ENCODE data around the gene TMTC2.
"Not testable (repeated sequence)": the region's sequence is repeated elsewhere in the genome, so short reads cannot be mapped to it uniquely, and the experiment has no call there.

TMTC2 gene

DNA sequence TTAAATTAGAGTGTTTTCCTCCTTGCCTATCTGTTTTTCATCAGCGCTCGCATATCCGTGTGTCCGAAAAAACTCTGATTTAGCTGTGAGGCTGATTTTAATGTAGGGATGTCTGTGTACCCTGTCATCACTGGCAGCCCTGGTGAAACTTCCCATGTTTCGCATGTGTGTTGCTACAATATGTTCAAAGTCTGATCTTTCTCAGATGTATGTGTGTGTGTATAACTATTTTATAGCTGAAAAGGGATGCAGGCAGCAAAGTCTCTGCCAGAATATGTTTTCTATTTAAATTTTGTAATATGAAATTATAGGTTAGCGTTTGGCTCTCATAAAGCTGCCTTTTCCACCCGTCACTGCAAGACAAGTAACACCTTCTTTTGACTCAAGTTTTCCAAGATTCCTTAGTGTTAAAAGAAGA is 154.8 kb downstream of the TMTC2 start:
- DNase-seq (ENCODE audit: low read depth in 2 of 2) = no peak

DNA sequence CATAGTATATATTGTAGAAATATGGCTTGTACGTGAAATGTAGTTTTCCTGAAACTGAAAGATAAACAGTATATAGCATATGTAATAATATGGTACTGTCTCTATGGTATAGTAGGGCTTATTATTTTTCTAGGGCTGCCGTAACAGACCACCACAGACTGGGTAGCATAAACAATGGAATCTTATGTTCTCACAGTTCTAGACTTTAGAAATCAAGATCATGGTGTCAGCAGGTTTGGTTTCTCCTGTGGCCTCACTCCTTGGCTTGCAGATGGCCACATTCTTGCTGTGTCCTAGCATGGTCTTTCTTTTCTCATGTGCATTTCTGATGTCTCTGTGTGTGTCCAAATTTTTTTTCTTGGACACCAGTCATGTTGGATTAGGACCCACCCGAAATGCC is 155.8 kb downstream of the TMTC2 start:
- DNase-seq (ENCODE audit: low read depth in 2 of 2) = no peak

DNA sequence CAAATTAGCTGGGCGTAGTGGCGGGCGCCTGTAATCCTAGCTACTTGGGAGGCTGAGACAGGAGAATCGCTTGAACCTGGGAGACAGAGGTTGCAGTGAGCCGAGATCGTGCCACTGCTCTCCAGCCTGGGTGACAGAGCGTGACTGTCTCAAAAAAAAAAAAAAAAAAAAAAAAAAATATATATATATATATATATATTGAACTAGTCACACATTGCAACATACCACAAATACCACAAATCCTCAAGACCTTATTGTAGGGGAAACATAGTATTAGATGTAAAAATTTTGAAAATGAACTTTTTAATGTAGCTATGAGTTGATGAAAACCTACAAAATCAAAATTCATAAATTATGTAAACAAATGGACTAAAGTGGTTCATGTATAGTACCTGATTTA is 158.4 kb downstream of the TMTC2 start:
- DNase-seq (ENCODE audit: low read depth in 2 of 2) = not testable (repeated sequence)

DNA sequence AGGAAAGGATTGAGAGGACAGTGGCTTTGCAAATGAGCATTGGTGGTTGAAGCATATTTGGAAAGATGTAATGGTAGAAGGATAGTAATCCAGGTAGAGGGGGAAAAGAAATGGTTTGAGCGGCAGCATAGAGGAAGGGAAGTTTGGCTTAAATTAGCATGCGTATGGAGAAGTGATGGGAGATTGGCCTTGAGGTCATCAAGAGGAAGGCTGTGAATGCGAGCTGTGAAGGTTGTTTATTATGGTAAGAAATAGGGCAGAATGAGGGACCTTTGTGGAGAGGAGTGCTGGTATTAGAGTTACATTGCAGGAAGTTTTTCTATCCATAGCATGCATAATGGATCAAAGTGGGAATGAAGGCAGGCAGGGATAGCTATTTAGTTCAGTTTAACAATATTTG is 162.1 kb downstream of the TMTC2 start:
- DNase-seq (ENCODE audit: low read depth in 2 of 2) = no peak

DNA sequence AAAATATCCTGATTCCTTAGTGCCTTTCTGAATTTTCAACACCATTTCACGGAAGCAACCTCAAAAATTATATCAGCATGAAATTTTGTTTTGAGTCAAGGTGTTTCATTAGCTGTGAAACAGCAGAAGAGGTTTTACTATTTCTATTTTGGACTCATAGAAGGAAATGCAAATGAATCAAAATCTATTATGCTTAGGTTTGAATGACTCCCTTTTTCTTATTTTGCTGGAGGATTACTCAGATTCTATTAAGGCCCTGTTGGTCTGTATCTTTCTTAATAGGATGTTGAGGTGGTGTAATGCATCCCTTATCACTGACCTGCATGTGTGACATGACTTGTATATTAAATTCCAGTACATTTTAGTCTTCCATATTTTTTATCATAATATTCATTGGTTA is 165.8 kb downstream of the TMTC2 start:
- DNase-seq (ENCODE audit: low read depth in 2 of 2) = no peak

DNA sequence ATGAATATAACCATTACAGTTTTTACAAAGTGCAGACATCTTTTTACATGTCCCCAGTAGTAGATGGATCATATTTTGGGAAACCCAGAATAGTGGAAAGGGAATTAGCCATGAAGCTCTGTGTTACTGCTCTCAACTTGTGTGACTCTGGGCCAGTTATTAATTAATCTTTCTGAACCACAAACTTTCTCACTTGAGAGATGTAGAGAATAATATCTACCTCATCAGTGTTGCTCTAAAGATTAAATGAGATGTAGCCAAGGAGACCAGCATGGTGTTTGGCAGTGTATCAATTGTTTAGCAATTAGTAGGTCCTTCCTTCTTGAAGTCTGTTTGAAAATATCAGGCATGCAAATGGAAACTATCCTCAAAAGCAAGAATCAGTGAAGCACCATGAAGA is 169.2 kb downstream of the TMTC2 start:
- no peak for DNase-seq (ENCODE audit: low read depth in 2 of 2)

DNA sequence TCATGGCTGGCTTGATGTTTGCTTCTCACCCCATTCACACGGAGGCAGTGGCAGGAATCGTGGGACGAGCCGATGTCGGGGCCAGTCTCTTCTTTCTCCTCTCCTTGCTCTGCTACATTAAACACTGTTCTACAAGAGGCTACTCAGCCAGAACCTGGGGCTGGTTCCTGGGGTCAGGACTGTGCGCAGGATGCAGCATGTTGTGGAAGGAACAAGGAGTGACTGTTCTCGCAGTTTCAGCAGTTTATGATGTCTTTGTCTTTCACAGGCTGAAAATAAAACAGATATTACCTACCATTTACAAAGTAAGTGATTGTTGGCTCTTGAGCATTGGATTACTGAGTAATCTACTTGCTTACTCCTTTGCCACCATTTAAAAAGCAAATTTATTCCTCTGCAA is 170.6 kb downstream of the TMTC2 start:
- no peak for DNase-seq (ENCODE audit: low read depth in 2 of 2)

DNA sequence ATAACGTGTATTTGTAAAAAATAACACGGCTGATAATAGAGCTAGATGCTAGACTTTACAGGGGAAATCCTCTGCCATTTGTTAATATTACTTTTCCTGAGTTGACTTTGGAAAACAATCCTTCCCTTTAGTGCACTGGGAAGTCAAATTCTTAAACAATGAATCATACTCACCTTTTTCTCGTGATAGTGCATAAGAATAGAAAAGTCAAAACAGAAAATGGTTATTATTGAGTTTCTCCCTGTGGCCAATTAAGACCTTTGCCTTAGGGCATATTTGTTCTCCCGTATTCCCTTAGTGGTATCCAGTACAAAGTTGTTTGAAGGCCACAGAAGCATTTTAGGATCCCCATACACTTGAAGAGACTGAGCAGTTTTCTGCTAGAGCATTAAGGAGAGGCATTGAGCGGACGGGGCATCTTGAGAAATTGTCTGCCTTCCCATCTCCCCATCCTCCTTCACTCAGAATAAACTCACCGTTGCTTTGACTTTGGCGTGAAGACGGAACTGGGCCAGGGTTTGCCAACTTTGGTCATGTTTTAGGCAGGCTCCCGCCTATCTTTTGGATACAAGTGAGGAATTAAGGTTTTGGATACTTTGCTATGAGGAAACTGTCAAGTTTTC is 171.3 kb downstream of the TMTC2 start:
- no peak for DNase-seq (ENCODE audit: low read depth in 2 of 2)

DNA sequence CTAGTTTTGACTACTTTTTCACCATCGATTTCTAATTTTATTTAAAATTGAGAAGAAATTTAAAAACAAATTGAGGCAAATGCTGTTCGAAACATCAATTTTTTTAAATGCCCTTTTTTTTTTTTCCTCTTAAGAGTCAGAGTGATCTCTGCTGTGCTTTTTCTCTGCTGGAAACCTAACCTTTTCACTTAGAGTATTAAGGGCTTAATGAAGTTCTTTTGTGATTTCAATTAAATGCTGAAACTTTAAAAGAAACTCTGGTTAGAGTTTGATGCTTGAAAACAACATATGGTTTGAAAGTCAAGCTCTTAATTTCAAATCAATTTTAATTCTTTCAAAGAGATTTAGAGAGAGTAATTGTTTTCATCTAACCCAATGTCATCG is 171.8 kb downstream of the TMTC2 start:
- DNase-seq (ENCODE audit: low read depth in 2 of 2) = no peak

DNA sequence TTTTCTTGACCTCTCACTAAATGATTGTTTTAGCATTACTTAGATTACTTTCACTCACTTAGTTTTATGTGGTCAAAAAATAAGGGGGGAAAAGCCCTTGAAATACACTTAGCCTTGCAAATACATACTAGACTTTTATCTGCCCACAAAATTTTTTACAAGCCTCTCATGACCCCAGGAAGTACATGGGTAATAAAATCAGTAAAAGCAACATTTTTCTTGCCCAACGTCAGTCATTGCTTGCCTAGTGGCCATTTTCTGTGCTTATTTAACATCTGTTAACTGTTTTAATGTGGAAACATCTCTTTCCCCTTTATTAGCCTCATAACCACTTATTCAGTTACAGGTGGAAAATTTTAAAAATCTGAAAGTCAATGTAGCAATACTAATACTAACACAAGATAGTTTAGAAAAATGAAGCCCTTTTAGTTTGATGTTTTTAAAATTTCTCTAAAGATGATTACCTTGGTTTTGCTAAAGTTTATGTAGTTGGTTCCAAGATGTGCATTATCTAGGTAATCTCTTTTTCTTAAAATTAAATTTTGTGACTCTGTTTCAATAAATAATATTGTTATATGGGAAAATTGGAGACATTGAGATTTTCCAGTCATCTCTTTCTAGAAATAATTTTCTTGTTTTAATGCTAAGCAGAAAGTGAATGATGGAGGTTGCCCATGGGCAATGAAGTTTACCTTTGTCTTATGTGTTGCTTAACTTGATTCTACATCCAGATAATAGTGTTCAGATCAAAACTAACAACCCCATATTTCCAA is 175.5 kb downstream of the TMTC2 start:
- DNase-seq (ENCODE audit: low read depth in 2 of 2) = no peak

DNA sequence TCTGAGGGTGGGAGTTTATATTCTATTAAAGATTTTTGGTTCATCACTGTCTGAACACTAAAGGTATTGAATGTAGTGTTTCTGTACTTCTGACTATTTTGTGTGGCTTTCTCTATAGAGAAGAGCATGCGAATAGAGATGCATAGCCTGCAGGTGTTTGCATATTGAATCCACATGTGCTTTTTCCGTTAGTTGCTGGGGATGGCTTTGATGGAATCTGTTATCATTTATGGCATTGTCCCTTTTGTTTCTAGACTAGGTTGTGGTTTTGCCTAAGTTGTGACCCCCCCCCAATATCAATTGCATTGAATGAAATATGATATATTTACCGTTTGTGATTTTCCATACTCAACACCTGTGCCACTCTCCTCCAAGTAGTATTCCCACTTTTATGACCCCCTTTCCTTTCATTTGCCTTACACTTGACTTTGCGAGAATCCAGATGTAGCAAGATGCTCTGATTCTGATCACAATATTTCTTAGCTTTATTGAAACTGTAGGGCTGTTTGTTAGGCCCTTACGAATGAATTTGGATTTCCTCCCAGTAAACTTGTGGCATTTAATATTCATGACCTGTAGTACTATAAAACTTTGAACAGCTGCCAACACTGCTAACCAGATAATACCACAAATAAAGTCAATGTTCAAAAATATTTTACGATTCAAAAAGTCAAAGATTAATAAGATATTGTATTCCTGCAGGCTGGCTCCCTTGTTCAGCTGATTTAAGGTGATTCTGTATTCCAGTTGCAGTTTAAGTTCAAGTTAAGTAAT is 176.4 kb downstream of the TMTC2 start:
- DNase-seq (ENCODE audit: low read depth in 2 of 2) = no peak

DNA sequence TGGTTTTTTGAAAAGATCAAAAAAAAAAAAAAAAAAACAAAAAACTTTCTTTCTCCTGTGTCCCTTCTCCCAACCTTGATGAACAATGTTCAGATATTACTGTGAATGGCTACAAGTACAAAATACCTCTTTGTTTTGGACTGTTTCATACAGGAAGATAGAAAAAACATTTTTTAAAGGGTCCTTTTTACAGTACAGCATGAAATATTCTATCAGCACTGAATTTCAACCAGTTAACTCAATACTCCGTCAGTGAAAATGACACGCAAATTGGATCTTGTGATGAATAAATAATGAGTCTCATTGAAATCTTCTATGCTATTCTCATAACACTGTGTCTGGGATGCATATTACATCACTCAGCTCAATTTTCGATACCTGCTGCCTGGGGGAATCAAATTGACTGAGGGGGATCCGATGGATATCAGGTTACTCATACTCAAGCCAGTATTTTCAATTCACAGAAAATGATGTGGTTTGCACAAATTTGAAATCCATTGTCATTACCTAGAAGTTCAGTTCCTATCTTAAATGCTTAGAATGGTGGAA is 179.6 kb downstream of the TMTC2 start:
- no peak for DNase-seq (ENCODE audit: low read depth in 2 of 2)

DNA sequence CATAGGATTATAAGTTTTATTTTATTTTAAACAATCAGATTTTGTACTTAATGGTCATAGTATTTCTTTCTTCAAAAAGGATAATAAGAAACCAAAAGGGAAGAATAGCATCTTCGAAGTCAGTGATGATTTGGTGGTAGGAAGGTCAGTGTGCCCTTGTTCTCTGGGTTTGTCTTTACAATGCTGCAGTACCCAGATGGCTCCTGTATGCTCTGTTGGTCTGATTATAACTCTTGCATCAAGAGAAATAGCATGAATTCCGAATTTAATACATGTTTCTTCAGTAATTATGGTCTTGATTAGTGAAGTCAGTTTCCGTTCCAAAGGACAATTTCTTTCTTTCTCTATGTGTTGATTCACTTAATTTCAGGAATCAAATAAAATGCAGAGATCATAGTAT is 180.2 kb downstream of the TMTC2 start:
- no peak for DNase-seq (ENCODE audit: low read depth in 2 of 2)

DNA sequence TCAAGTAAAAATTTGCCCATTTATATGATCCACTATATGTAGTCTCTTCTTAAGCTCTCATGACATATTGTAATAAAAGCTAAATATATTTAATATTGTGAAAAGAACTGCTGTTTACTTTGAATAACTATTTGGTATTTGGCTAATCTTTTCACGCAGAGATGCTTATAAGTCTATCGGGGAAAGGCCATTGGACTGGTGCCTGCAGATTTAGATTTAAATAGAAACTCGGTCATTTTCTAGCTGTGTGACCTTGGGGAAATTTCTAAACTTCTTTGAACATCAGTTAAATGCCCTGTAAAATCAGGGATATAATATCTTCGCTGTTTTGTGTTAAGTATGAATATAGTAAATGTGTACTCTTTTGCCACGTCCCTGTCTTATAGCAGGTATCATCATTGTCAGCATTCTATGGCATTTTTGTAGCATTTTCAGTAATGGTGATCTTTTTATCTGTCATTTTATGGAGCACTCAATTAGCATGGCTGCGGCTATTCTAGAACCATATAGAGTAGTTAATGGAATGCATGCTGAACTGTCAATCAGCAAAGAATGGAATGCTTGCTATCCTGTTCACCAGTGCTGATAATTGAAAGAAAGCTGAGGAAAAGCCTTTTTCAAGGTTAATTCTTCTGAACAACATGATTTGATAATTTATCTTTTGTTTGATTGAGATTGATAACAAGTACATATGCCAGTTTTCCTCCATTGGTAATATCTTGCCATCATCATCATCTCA is 181.2 kb downstream of the TMTC2 start:
- DNase-seq (ENCODE audit: low read depth in 2 of 2) = no peak

DNA sequence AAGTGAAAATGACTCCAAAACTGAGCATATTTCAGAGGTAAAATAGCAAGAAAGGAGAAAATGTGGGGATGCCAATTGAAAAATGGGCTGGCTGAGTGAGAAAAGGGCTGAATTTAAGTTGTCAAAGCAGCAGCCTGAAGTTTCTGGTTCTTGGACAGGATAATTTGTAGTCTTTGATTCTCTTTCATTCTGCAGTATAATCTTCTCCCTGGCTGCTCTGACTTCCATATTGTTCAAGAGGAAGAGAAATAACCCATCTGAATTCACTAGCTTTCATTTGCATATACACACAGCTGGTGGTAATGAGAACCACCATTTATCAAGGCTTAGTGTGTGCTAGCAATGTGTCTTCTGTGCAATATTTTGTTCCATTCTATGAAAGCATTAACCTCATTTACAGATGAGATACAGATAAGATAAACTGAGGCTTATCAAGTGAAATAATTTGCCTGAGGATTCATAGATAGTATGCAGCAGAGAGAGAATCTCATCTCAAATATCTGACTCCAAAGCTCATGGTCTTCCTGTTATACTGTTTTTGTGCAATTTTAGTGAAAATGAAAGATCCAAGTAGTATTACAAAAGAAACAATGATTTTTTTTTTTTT is 184.2 kb downstream of the TMTC2 start:
- no peak for DNase-seq (ENCODE audit: low read depth in 2 of 2)

DNA sequence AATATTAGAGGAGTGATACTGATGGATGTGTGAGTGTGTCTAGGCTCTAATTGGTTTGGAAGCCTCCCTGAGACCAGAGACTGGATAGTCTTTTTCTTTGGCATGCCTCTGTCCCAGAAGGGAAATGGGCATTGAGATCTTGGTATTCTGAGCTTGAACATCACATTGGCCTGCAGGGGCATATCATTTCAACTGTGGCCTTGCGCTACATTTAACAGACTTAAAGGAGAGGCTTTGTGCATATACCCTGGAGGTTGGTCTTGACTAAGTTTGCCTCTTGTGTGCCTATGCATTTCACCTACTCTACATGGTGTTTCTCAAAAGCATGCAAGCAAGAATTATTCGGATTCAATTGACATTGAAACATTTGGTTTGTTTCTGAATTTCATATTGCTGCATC is 185.4 kb downstream of the TMTC2 start:
- no peak for DNase-seq (ENCODE audit: low read depth in 2 of 2)

DNA sequence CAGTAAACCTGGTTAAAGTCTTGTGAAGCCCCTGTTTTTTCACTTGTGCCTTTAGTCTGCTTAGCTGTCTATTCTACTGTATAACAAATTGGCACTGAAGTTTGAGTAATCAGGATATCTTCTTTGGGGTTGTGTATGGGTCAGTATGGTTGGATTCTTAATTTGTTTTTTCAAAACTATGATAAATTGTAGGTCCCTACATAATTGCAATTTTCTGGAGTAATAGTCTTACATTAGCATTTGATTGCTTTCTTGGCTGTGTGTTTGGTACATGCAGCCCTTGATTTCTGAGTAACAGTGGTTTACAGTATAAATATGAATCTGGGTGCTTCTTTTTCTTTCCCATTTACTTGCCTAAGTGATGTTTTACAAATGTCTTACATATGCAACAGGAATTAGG is 186.6 kb downstream of the TMTC2 start:
- no peak for DNase-seq (ENCODE audit: low read depth in 2 of 2)

DNA sequence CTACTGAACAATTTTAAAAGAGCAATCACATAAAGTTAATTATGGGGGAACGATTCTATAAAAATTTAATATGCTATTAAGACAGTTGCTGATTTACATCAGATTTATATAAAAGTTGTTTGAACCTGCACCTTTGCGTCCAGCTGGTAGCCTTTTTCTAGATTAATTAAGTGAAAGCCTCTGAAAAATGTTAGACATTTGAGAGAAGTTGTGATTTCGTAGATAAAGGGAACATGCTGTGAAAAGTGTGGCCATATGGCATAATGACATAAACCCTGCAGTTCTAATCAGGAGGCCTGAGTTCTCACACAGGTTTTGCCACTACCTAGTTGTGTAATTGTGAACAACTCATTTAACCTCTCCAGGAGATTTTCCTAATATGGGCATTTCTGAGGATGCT is 187.2 kb downstream of the TMTC2 start:
- DNase-seq (ENCODE audit: low read depth in 2 of 2) = no peak

DNA sequence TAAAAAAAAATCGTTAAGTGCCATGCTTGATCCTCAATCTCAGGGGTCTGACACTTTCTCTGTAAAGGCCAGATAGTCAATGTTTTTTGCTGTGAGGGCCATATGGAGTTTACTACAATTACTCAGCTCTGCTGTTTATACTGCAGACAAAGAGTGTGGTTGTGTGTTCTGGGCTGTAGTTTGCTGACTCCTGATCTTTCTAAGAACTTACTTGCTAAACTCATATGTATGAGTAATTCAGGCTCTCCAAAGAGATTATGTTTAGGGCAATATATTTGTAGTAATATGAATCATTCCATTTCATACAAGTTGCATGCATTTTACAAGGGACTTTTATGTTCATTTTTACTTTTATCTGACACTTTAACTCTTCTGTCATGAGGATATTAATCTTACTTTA is 188.2 kb downstream of the TMTC2 start:
- no peak for DNase-seq (ENCODE audit: low read depth in 2 of 2)

DNA sequence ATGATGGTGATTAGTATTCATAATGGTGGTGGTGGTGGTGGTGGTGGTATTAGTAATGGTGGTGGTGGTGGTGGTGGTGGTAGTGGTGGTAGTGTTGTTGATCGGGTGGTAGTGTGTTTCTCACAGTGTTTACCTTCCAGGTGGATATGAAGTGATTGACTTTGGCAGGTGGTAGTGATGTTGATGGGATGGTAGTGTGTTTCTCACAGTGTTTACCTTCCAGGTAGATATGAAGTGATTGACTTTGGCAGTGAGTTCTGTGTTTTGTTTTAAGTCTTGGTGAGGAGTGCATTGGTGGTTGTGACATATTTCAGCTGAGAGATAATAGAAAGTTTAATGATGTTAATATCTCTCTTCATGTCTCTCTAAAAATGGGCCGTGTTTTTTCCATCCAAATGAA is 189.4 kb downstream of the TMTC2 start:
- DNase-seq (ENCODE audit: low read depth in 2 of 2) = no peak

DNA sequence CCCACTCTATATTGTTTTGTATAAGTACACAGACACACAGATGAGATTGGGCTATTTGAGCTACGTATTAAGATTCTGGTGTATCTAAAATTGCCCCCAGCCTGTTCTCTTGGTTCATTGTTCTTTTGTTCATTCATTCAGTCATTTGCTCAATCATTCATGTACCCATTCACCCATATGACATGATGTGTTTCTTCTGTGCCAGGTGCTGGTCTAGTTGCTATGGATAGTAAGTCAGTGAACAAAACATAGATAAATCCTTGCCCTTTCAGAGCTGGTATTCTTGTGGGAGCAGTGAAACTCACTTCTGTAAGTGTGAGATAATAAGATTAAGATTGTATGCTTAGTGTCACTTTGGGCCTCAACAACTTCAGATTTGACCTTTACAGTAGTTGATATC is 191.3 kb downstream of the TMTC2 start:
- no peak for DNase-seq (ENCODE audit: low read depth in 2 of 2)

All from stimulated activated CD4-positive, alpha-beta T cell treated with anti-CD3 and anti-CD28 coated beads, Interleukin-12 subunit alpha, Interleukin-12 subunit beta, amount 100 ng/mL, for 24 hours (primary cell).